ENCODE results near the gene TMEM119. TPM values are rescaled to one million over a fixed set of nuclear protein-coding genes. Genes with fewer than 3 reads are reported as not detected.

The TMEM119 gene
- total and polyA plus RNA-seq, 2 of the 8 experiments (the other 6 are each of a cell fraction or from before 2014, with no cell fraction given): 0.35 to 0.61 TPM

- no peak for TF ChIP-seq NRF1 (IDR thresholded peaks at IDR 0.05; ENCODE audit: low read depth, low read length)
- no peak for TF ChIP-seq CHD1 (IDR thresholded peaks at IDR 0.05; ENCODE audit: low read depth, low read length)
- no peak for TF ChIP-seq ATF2 (IDR thresholded peaks at IDR 0.05; ENCODE audit: low read length)
Observed at GRCh38 chr12:108599541-108599940, 1.7 kb upstream of the TMEM119 start (continued).
